Measurements from ENCODE around the gene RSPO3. TPM values are rescaled to one million over a fixed set of nuclear protein-coding genes. Genes with fewer than 3 reads are reported as not detected.

Gene RSPO3
- total and polyA plus RNA-seq, 3 experiments from 2014 or later: not detected

DNA sequence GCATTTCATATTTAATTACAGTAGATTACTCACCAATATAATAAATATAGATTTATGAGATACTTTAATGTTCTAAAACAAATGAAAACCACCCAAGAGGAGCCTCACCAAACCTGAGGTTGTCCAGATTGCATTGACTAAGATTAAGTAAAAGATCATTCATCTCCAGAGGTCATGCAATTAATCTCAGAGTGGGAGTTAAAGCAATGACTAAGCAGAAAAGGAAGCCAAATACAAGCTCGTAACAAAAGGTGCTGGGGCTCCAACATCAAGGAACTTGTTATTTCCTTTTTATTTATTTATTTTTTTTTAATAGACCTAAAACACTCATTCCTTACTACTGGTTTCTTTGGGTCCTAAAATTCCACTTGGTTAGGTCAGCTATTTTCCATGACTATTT, 57.7 kb downstream of the RSPO3 start:
- DNase-seq: no peak
- H3K9me3 ChIP-seq (ENCODE audit: low read length): no peaks in the 10 kb centered on the region

DNA sequence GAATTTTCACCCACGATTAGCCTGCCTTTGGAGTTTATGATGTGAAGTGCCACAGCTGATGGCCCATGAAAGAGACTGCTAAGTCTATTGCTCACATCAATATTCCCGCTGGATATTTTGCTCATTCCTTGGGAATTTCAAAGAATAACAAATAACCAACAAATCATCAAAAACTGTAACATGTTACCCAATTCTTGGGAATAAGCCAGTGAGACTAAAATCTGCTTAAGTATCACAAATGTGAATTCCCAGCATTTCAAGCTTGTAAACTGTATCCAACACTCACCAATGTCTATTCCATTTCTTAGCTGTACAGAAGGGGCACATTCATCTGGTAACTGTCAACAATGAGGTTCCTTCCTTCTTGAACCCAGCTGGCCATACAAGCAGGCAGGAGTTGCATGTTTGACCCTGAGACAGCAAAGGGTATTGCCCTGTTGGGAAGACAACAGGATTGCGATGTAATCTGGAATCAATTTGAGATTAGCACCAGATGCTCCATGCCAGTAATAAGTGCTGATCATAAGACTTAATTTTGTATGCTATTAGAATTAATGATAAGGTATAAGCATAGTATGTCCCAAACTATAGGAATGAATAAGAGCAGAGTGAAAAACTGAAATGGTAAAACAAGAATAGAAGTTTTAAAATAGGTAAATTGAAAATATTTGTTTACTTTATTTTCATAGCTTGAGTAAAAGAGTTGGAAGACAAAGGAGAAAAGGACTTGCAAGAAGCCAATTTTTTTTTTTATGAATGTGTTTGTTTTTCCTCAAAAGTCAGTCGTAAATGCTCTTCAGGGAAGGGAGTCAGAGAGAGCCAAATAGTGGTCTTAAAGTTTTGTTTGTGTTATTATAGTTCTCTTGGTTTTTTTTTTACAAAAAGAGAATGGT, 58.8 kb downstream of the RSPO3 start:
- Mint-ChIP-seq H3K27ac (no peak overlapping the region), H3K4me1 (no peaks in the 10 kb centered on the region), H3K27me3 (peaks cover 0 to 30% of the 10 kb centered on the region in 2 donors), H3K9me3 (no peaks in the 10 kb centered on the region), H3K4me3 (no peak overlapping the region), H3K36me3 (no peaks in the 10 kb centered on the region)
- Histone ChIP-seq H3K27ac (ENCODE audit: low read depth, low read length) (no peak overlapping the region), H3K27me3 (ENCODE audit: insufficient read depth, low read length, poor library complexity, severe bottlenecking) (no peaks in the 10 kb centered on the region), H3K36me3 (ENCODE audit: insufficient read depth, low read length) (no peaks in the 10 kb centered on the region), H3K4me1 (ENCODE audit: insufficient read depth, low read length) (no peaks in the 10 kb centered on the region), H3K9me3 (ENCODE audit: low read length) (no peaks in the 10 kb centered on the region), H3K4me3 (ENCODE audit: low read length) (no peak overlapping the region)
- no peak for DNase-seq
- CTCF ChIA-PET: no interaction called here
- POLR2A ChIA-PET: no interaction called here

More for the DNA sequence above, 57.7 kb downstream of the RSPO3 start:
- H3K4me3 ChIP-seq (ENCODE audit: low read length): no peak overlapping the region
- H3K4me1 ChIP-seq (ENCODE audit: insufficient read depth, low read length): no peaks in the 10 kb centered on the region
- Mint-ChIP-seq H3K27me3 (peaks cover 0 to 28% of the 10 kb centered on the region in 2 donors), H3K36me3 (no peaks in the 10 kb centered on the region), H3K4me3 (no peak overlapping the region), H3K9me3 (no peaks in the 10 kb centered on the region), H3K27ac (no peak overlapping the region), H3K4me1 (no peaks in the 10 kb centered on the region)
- peaks cover 3% of the 10 kb centered on the region for H3K27me3 ChIP-seq (ENCODE audit: insufficient read depth, low read length, poor library complexity, severe bottlenecking)
- H3K27ac ChIP-seq (ENCODE audit: low read depth, low read length): no peak overlapping the region
- POLR2A ChIA-PET: no interaction called here
- CTCF ChIA-PET: no interaction called here
- H3K36me3 ChIP-seq (ENCODE audit: insufficient read depth, low read length): no peaks in the 10 kb centered on the region

DNA sequence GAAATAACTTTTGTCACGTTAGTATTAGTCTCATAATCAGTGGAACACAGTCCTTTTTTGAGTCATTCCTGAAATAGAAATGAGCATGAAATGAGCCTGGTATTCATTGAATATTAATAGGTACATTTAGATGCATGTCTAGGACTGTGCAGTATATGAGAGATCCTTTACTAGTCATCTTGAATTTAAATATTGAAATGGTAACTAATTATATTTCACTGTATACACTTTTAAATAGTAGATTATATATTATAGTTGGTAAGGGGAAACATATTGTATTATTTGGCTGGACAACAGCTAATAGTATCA, 59.4 kb downstream of the RSPO3 start:
- Histone ChIP-seq H3K4me3 (ENCODE audit: low read length) (no peak overlapping the region), H3K27ac (ENCODE audit: low read depth, low read length) (no peak overlapping the region), H3K27me3 (ENCODE audit: insufficient read depth, low read length, poor library complexity, severe bottlenecking) (no peaks in the 10 kb centered on the region), H3K36me3 (ENCODE audit: insufficient read depth, low read length) (no peaks in the 10 kb centered on the region), H3K9me3 (ENCODE audit: low read length) (no peaks in the 10 kb centered on the region), H3K4me1 (ENCODE audit: insufficient read depth, low read length) (no peaks in the 10 kb centered on the region)
- no peaks in the 10 kb centered on the region for H3K36me3 Mint-ChIP-seq
- ChIA-PET CTCF (no interaction called here), POLR2A (no interaction called here)
- H3K27ac Mint-ChIP-seq: no peak overlapping the region
- no peak overlapping the region for H3K4me3 Mint-ChIP-seq
- H3K27me3 Mint-ChIP-seq: peaks cover 0 to 35% of the 10 kb centered on the region in 2 donors
- no peak for DNase-seq
- no peaks in the 10 kb centered on the region for H3K9me3 Mint-ChIP-seq
- no peaks in the 10 kb centered on the region for H3K4me1 Mint-ChIP-seq

DNA sequence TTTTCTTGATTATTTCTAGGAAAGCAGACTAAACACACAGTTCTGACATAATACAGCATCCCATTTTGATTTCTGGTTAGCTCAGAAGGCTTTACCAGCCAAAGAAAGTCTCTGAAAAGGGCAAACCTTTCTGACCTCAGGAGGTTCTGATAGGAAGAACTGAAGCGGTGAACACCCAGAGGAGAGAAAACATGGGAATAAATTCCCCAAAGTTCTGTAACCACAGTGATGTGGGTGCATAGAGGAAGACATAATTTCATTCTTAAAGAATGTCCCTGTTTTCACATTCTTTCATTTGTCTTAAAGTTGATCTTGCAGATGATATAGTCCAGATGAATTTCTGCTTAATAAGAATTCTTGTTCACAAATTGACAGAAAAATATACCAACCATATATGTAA, 60.3 kb downstream of the RSPO3 start:
- CTCF ChIA-PET: no interaction called here
- Mint-ChIP-seq H3K4me3 (no peak overlapping the region), H3K9me3 (no peaks in the 10 kb centered on the region)

DNA sequence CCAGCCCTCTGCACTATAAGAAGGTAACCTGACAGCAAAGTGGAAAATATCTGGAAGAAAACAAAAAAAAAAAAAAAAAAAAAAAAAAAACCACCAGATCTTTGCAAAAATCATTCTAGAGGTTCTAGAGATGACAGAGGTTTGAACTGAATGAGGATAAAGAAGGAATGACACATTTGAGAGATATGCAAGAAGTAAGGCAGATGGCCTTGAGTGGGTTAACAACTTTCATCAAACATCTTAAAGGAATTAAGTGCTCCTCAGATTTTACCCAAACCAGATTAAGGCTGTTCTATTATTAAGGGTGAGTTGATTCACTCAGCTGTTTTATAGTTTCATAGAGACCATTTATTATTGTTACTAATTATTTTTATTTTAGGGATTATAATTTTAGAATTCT, 62.0 kb downstream of the RSPO3 start:
- no peaks in the 10 kb centered on the region for H3K27me3 ChIP-seq (ENCODE audit: insufficient read depth, low read length, poor library complexity, severe bottlenecking)
- POLR2A ChIA-PET: no interaction called here
- no peak overlapping the region for H3K27ac ChIP-seq (ENCODE audit: low read depth, low read length)
- no peaks in the 10 kb centered on the region for H3K36me3 ChIP-seq (ENCODE audit: insufficient read depth, low read length)
- H3K4me3 Mint-ChIP-seq: no peak overlapping the region
- no peaks in the 10 kb centered on the region for H3K9me3 Mint-ChIP-seq
- DNase-seq: no peak
- H3K27ac Mint-ChIP-seq: no peak overlapping the region
- H3K36me3 Mint-ChIP-seq: no peaks in the 10 kb centered on the region
- no peak overlapping the region for H3K4me3 ChIP-seq (ENCODE audit: low read length)
- peaks cover 0 to 39% of the 10 kb centered on the region in 2 donors for H3K27me3 Mint-ChIP-seq
- H3K4me1 ChIP-seq (ENCODE audit: insufficient read depth, low read length): no peaks in the 10 kb centered on the region
- no peaks in the 10 kb centered on the region for H3K9me3 ChIP-seq (ENCODE audit: low read length)
- CTCF ChIA-PET: no interaction called here
- no peaks in the 10 kb centered on the region for H3K4me1 Mint-ChIP-seq

More for the DNA sequence above, 60.3 kb downstream of the RSPO3 start:
- Histone ChIP-seq H3K9me3 (ENCODE audit: low read length) (no peaks in the 10 kb centered on the region), H3K27ac (ENCODE audit: low read depth, low read length) (no peak overlapping the region), H3K36me3 (ENCODE audit: insufficient read depth, low read length) (no peaks in the 10 kb centered on the region), H3K4me1 (ENCODE audit: insufficient read depth, low read length) (no peaks in the 10 kb centered on the region), H3K27me3 (ENCODE audit: insufficient read depth, low read length, poor library complexity, severe bottlenecking) (no peaks in the 10 kb centered on the region), H3K4me3 (ENCODE audit: low read length) (no peak overlapping the region)
- DNase-seq: no peak
- Mint-ChIP-seq H3K27ac (no peak overlapping the region), H3K36me3 (no peaks in the 10 kb centered on the region), H3K4me1 (no peaks in the 10 kb centered on the region), H3K27me3 (peaks cover 0 to 40% of the 10 kb centered on the region in 2 donors)
- POLR2A ChIA-PET: no interaction called here

DNA sequence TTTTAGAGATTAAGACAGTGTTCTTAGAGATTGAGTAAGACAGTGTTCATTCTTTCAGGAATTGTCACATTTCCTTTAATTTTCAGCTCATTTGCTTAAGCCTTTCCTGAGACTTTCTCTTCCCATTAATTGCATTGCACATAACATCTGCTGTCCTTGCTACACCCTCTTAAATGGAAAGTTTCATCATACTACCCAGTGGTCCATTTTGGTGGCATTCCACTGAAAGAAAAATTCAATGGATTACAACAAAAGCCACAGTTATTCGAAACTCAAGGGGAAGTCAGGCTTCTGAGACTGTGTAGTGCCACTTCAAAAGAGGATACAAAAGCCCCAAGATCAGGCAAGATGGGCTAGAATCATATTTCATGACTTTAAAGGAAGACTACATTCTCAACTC, 64.0 kb downstream of the RSPO3 start:
- H3K36me3 ChIP-seq (ENCODE audit: insufficient read depth, low read length): no peaks in the 10 kb centered on the region
- H3K9me3 ChIP-seq (ENCODE audit: low read length): no peaks in the 10 kb centered on the region
- no peak overlapping the region for H3K4me3 Mint-ChIP-seq
- no peaks in the 10 kb centered on the region for H3K36me3 Mint-ChIP-seq
- H3K4me3 ChIP-seq (ENCODE audit: low read length): no peak overlapping the region
- H3K9me3 Mint-ChIP-seq: no peaks in the 10 kb centered on the region
- ChIA-PET POLR2A (no interaction called here), CTCF (no interaction called here)
- no peak overlapping the region for H3K27ac ChIP-seq (ENCODE audit: low read depth, low read length)
- H3K27me3 Mint-ChIP-seq: peaks cover 0 to 28% of the 10 kb centered on the region in 2 donors
- DNase-seq: no peak
- H3K27ac Mint-ChIP-seq: no peak overlapping the region
- no peaks in the 10 kb centered on the region for H3K27me3 ChIP-seq (ENCODE audit: insufficient read depth, low read length, poor library complexity, severe bottlenecking)
- no peaks in the 10 kb centered on the region for H3K4me1 Mint-ChIP-seq
- H3K4me1 ChIP-seq (ENCODE audit: insufficient read depth, low read length): no peaks in the 10 kb centered on the region

DNA sequence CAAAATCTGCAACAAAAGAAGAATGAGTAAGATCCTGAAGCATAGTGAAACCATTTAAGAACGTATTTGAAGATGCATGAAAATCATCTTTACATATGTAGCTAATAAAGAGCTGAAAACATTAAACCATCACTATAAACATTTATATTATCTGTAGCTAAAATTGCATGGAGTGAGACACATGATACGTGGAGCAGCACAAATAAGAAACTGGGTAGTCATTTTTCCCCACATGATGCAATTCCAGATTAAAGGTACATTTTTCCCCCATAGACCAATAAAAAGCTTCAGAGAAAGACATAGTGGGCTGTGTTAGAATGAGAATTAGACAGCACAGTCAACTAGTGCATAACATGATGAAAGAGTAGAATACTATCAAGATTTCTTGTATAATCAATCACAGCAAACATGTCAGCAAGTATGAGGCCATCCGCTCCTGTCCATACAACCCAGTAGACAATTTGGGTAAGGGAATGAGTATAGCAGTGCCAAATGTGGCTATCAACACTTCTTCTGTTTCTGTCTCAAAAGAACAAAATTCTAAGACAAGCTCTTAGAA, 67.0 kb downstream of the RSPO3 start:
- no peak overlapping the region for H3K27ac Mint-ChIP-seq
- CTCF ChIA-PET: no interaction called here

DNA sequence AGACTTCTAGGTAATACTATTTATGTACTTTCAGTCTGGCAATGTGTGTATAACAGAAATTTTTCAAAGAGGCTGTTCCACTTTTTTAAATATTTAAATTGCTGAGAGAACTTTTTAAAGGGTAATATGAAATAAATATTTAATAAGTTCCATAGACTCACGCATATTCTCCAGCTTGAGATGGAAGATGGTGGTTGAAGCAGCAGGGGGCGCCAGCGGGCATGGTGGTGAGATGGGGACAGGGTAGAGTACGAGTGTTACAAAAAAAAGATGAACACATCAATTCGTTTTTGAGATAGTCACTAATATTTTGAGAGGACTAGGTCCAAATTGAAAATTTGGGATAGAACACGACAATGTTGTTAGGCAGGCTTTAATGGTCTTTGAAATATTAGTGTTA, 68.4 kb downstream of the RSPO3 start:
- peaks cover 0 to under 1% (median 0%) of the 10 kb centered on the region in 3 donors for H3K36me3 Mint-ChIP-seq
- Histone ChIP-seq H3K4me1 (ENCODE audit: insufficient read depth, low read length) (no peaks in the 10 kb centered on the region), H3K36me3 (ENCODE audit: insufficient read depth, low read length) (no peaks in the 10 kb centered on the region), H3K27me3 (ENCODE audit: insufficient read depth, low read length, poor library complexity, severe bottlenecking) (no peaks in the 10 kb centered on the region), H3K27ac (ENCODE audit: low read depth, low read length) (no peak overlapping the region), H3K4me3 (ENCODE audit: low read length) (no peak overlapping the region), H3K9me3 (ENCODE audit: low read length) (no peaks in the 10 kb centered on the region)
- DNase-seq: peak; percentile 3 to 57 (median 11)
- ChIA-PET POLR2A (no interaction called here), CTCF (interaction anchor here (1.7 kb wide), 1 partner anchor 79 kb away, joined by 8 read pairs; the partner anchor contains the start of gene RNF146)
- H3K27me3 Mint-ChIP-seq: peaks cover 0 to 12% of the 10 kb centered on the region in 2 donors
- no peak overlapping the region for H3K27ac Mint-ChIP-seq
- no peaks in the 10 kb centered on the region for H3K9me3 Mint-ChIP-seq
- no peak overlapping the region for H3K4me3 Mint-ChIP-seq
- no peaks in the 10 kb centered on the region for H3K4me1 Mint-ChIP-seq

More for the DNA sequence above, 67.0 kb downstream of the RSPO3 start:
- Mint-ChIP-seq H3K4me1 (no peaks in the 10 kb centered on the region), H3K4me3 (no peak overlapping the region), H3K27me3 (peaks cover 0 to 16% of the 10 kb centered on the region in 2 donors), H3K9me3 (no peaks in the 10 kb centered on the region), H3K36me3 (no peaks in the 10 kb centered on the region)
- Histone ChIP-seq H3K4me1 (ENCODE audit: insufficient read depth, low read length) (no peaks in the 10 kb centered on the region), H3K27me3 (ENCODE audit: insufficient read depth, low read length, poor library complexity, severe bottlenecking) (no peaks in the 10 kb centered on the region), H3K36me3 (ENCODE audit: insufficient read depth, low read length) (no peaks in the 10 kb centered on the region), H3K4me3 (ENCODE audit: low read length) (no peak overlapping the region), H3K9me3 (ENCODE audit: low read length) (no peaks in the 10 kb centered on the region), H3K27ac (ENCODE audit: low read depth, low read length) (no peak overlapping the region)
- no peak for DNase-seq
- POLR2A ChIA-PET: no interaction called here

Data from CD8-positive, alpha-beta memory T cell (primary cell).